Panc1 (cell line): ENCODE measurements around the gene ASB7. TPM values are rescaled to one million over a fixed set of nuclear protein-coding genes. Genes with fewer than 3 reads are reported as not detected.

Experiments used
- ATAC-seq: fragments of 200-7000 bp; cut with Tn5 transposase; 2 replicates; pipeline ENCODE4 v1.9.1; 2020; ENCODE audit warnings: mild to moderate bottlenecking, moderate library complexity
- BruUV-seq: library from RNA; stranded (reverse); fragments of 400-500 nt; replicated peaks from 2 replicates; lab custom pipeline; 2021; lab: Mats Ljungman, UMichigan
- CTCF ChIA-PET: fragments of 300-600 bp; sonication (Branson Sonifier 250); formaldehyde crosslinking; loops from one replicate; lab custom pipeline; 2022; ENCODE audit warnings: antibody characterized with exemption; lab: Charles Lee
- POLR2A ChIA-PET: fragments of 300-600 bp; sonication (Branson Sonifier 250); formaldehyde crosslinking; loops from one replicate; lab custom pipeline; 2022; ENCODE audit warnings: antibody characterized with exemption; lab: Charles Lee
- DNase-seq: peaks from one replicate; pipeline ENCODE4 v3.0.0-alpha.2; 2010; ENCODE audit warnings: low read depth, low spot score
- H3K27ac ChIP-seq: 2 replicates; pipeline ENCODE4 v1.5.1; 2011; ENCODE audit warnings: mild to moderate bottlenecking, low read length, inconsistent platforms
- H3K27me3 ChIP-seq: fragments of 200-500 bp; sonication (Bioruptor generic); 2 replicates; pipeline ENCODE4 v1.6.0; 2014; ENCODE audit warnings: low read length, inconsistent platforms; ENCODE audit not compliant: control insufficient read depth, insufficient read depth
- H3K36me3 ChIP-seq: fragments of 200-500 bp; sonication (Bioruptor generic); 2 replicates; pipeline ENCODE4 v1.5.1; 2014; ENCODE audit warnings: inconsistent platforms, mild to moderate bottlenecking, low read length, moderate library complexity; ENCODE audit not compliant: control insufficient read depth, insufficient read depth
- H3K4me1 ChIP-seq: 2 replicates; pipeline ENCODE4 v1.5.1; 2011; ENCODE audit warnings: inconsistent platforms, mild to moderate bottlenecking, low read length, moderate library complexity; ENCODE audit not compliant: control insufficient read depth, insufficient read depth
- H3K4me3 ChIP-seq, 2 experiments: 2 replicates each; pipeline ENCODE4 v1.5.1; 2011 to 2012; ENCODE audit warnings: low read depth in 2 of 2, low read length in 2 of 2, mild to moderate bottlenecking in 2 of 2, inconsistent platforms in 1 of 2, moderate library complexity in 1 of 2
- H3K9me3 ChIP-seq: fragments of 200-500 bp; sonication (Bioruptor generic); 2 replicates; pipeline ENCODE4 v1.5.1; 2014; ENCODE audit warnings: low read depth, mild to moderate bottlenecking, inconsistent platforms, low read length, moderate library complexity; ENCODE audit not compliant: control insufficient read depth, insufficient read depth
- CTCF ChIP-seq: fragments of 450-650 bp; IDR thresholded peaks from 2 replicates; pipeline ENCODE4 v1.5.1; 2017; ENCODE audit warnings: mild to moderate bottlenecking
- POLR2AphosphoS5 ChIP-seq: IDR thresholded peaks from 2 replicates; pipeline ENCODE4 v1.6.1; 2012; ENCODE audit warnings: mild to moderate bottlenecking, low read depth, low read length, moderate library complexity
- REST ChIP-seq, 2 experiments: IDR thresholded peaks; 2 replicates each; pipeline ENCODE4 v1.6.1; 2011 to 2012; ENCODE audit warnings: low read depth in 2 of 2, control low read depth in 1 of 2, low read length in 1 of 2, mild to moderate bottlenecking in 1 of 2, moderate library complexity in 1 of 2; ENCODE audit not compliant: insufficient read depth in 1 of 2
- SIN3A ChIP-seq: IDR thresholded peaks from 2 replicates; pipeline ENCODE4 v1.6.1; 2012; ENCODE audit warnings: low read depth, mild to moderate bottlenecking, low read length, moderate library complexity, borderline replicate concordance; ENCODE audit not compliant: insufficient read depth
- TCF7L2 ChIP-seq: IDR thresholded peaks from 2 replicates; pipeline ENCODE4 v1.6.1; 2011; ENCODE audit warnings: mild to moderate bottlenecking, low read depth, low read length, inconsistent platforms
- in situ Hi-C: cut with HindIII; loops from 2 replicates; pipeline ENCODE4 v1.10.0; 2016; ENCODE audit warnings: low sequenced_read_pairs, low pct_unique_long_range_greater_than_20kb
- intact Hi-C: fragments of 100-400 bp; cut with micrococcal nuclease; formaldehyde crosslinking; loops from one replicate; pipeline ENCODE4 v1.10.0; 2022; ENCODE audit not compliant: unreplicated experiment
- total RNA-seq: library from RNA; stranded (reverse); gene quantifications from one replicate; pipeline ENCODE4 v1.2.1, GENCODE V29; 2021; ENCODE audit not compliant: unreplicated experiment

Gene ASB7
- total RNA-seq, 1 experiment from 2014 or later: 18.1 TPM

DNA sequence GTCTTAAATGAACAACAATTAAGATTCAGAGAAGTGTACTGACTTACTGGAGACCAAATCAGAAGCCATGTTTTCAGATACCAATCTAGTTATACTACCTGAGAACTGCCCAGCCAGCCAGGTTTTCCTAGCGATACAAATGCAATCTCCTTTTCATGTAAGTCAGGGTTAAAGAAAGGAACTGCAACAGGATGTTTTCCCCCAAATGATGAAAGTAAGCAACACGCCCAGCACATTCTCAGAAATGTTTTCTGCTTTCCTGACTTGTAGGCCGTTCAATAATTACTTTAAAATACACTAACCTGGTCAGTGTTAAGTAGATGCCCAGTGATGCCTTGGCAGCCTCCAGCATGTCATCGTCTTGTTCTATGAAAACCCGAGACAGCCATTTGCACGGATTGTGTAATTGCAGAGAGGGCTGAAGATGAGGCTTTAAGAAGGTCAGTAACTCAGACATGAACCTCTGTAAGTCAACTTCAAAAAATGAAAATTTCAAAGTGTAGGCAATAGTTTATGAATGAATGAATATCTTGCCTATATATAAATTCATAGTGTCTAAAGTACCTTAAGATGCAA, 30.7 kb upstream of the ASB7 start:
- H3K27ac ChIP-seq: no peak overlapping the region
- peaks cover 7% of the 10 kb centered on the region for H3K36me3 ChIP-seq
- H3K27me3 ChIP-seq: no peaks in the 10 kb centered on the region
- BruUV-seq: no TSS peak
- ChIA-PET POLR2A (no interaction called here), CTCF (interaction anchor here (2.4 kb wide), 1 partner anchor 222 kb away, joined by 13 read pairs; no protein-coding TSS in a partner anchor)
- ATAC-seq (no peak), DNase-seq (no peak)
- intact Hi-C loops: loop anchor here (2.0 kb wide), 1 partner anchor 221 kb away; no protein-coding TSS in a partner anchor
- no peaks in the 10 kb centered on the region for H3K4me1 ChIP-seq
- H3K9me3 ChIP-seq: no peaks in the 10 kb centered on the region
- in situ Hi-C loops: no loop called here
- H3K4me3 ChIP-seq: no peak overlapping the region
- TF ChIP-seq SIN3A (no peak), POLR2AphosphoS5 (no peak), TCF7L2 (no peak), REST (IDR thresholded peaks at IDR 0.05; ENCODE audit: insufficient read depth in 1 of 2, low read depth in 2 of 2, low read length in 1 of 2) (no peak), CTCF (no peak)

GRCh38 chr15:100572362-100572983, 29.9 kb upstream of the ASB7 start:
- H3K36me3 ChIP-seq: peaks cover 7% of the 10 kb centered on the region
- no peak for ATAC-seq
- no peak overlapping the region for H3K4me3 ChIP-seq
- no peaks in the 10 kb centered on the region for H3K4me1 ChIP-seq
- no peaks in the 10 kb centered on the region for H3K9me3 ChIP-seq
- BruUV-seq: no TSS peak
- no peaks in the 10 kb centered on the region for H3K27me3 ChIP-seq
- TF ChIP-seq CTCF (peak; percentile 48; the same call in 1 of the 2 replicates), POLR2AphosphoS5 (no peak), SIN3A (no peak), REST (IDR thresholded peaks at IDR 0.05; ENCODE audit: insufficient read depth in 1 of 2, low read depth in 2 of 2, low read length in 1 of 2) (no peak), TCF7L2 (no peak)
- no peak for DNase-seq
- CTCF ChIA-PET: interaction anchor here (0.7 to 2.4 kb wide), 2 partner anchors 180 to 223 kb away, joined by 3 to 13 read pairs; no protein-coding TSS in a partner anchor
- in situ Hi-C loops: no loop called here
- intact Hi-C loops: no loop called here
- H3K27ac ChIP-seq: no peak overlapping the region
- POLR2A ChIA-PET: no interaction called here
